Measurements from ENCODE around the gene TRIM52.
"Not testable (repeated sequence)": the region's sequence is repeated elsewhere in the genome, so short reads cannot be mapped to it uniquely, and the experiment has no call there.

TRIM52 gene

GRCh38 chr5:181212080-181212479, 48.9 kb downstream of the TRIM52 start:
- no peak for DNase-seq

DNA sequence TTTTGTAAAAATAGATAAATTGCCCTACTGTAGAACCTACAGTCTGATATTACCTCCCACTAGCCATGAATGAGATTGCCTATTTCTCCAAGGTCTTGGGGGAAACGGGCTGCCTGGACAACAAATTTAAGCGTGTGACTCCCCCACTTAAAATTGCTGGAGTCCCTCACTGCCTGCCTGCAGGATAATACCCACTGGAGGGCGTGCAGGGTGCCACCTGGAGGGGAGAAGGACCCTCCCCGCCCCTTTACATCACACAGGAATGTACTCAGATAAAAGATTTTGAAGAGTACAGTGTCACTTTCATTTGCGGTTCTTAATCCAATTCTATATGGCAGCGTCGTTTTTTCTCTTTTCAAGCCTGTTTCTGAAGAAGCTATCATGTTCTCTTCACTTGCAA, 49.7 kb downstream of the TRIM52 start:
- DNase-seq, result no peak

GRCh38 chr5:181210698-181211097, 50.2 kb downstream of the TRIM52 start:
- DNase-seq, result not testable (repeated sequence)

DNA sequence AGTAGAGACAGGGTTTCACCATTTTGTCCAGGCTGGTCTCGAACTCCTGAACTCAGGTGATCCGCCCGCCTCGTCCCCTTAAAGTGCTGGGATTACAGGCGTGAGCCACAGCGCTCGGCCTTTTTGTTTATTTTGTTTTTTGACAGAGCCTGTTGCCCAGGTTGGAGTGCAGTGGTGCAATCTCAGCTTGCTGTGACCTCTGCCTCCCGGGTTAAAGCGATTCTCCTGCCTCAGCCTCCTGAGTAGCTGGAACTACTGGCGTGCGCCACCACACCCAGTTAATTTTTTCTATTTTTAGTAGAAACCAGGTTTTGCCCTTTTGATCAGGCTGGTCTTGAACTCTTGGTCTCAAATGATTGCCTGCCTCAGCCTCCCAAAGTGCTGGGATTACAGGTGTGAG, 50.8 kb downstream of the TRIM52 start:
- DNase-seq, result not testable (repeated sequence)

DNA sequence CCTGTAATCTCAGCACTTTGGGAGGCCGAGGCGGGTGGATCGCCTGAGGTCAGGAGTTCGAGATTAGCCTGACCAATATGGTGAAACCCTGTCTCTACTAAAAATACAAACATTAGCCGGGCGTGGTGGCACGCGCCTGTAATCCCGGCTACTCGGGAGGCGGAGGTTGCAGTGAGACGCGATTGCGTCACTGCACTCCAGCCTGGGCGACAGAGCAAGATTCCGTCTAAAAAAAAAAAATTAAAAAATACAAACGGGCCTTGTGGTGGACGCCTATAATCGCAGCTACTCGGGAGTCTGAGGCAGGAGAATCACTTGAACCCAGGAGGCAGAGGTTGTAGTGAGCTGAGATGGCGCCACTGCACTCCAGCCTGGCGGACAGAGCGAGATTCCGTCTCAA, 51.9 kb downstream of the TRIM52 start:
- not testable (repeated sequence) for DNase-seq

DNA sequence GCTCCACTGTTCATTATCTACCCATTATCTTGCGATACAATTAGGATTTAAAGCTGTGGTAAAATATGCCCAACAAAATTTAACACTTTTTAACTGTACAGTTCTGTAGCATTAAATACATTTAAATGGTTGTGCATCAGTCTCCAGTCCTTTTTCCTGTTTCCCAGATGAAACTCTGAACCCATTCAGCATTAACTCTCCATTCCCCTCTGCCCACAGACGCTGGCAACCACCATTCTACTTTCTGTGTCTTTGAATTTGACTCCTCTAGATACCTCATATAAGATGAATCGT, 53.0 kb downstream of the TRIM52 start:
- no peak for DNase-seq

GRCh38 chr5:181207214-181207959, 53.6 kb downstream of the TRIM52 start:
- DNase-seq, result peak; percentile 95

- peak; percentile 29 for DNase-seq
These were observed 54.9 kb downstream of the TRIM52 start for GRCh38 chr5:181205761-181206649.

Data from EL (cell line).